ENCODE data around the gene NHS.

Gene NHS

DNA sequence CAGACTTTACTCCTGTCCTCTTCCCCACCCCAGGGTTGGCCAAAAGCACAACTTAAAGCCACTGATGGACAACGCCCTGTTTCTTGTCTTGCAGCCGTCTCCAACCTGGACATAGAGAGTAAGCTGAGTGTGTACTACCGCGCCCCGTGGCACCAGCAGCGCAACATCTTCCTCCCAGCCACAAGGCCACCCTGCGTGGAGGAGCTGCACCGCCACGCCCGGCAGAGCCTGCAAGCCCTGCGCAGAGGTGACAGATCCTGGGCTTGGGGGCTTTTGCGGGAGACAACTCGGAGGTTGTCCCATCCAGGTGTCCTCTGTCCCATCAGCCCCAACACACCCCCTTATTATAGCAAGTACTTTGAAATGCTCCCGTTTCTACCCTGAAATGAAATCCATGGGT is 312.6 kb downstream of the NHS start:
- TF ChIP-seq, protein P1, sequence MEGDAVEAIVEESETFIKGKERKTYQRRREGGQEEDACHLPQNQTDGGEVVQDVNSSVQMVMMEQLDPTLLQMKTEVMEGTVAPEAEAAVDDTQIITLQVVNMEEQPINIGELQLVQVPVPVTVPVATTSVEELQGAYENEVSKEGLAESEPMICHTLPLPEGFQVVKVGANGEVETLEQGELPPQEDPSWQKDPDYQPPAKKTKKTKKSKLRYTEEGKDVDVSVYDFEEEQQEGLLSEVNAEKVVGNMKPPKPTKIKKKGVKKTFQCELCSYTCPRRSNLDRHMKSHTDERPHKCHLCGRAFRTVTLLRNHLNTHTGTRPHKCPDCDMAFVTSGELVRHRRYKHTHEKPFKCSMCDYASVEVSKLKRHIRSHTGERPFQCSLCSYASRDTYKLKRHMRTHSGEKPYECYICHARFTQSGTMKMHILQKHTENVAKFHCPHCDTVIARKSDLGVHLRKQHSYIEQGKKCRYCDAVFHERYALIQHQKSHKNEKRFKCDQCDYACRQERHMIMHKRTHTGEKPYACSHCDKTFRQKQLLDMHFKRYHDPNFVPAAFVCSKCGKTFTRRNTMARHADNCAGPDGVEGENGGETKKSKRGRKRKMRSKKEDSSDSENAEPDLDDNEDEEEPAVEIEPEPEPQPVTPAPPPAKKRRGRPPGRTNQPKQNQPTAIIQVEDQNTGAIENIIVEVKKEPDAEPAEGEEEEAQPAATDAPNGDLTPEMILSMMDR (IDR thresholded peaks at IDR 0.05), result no peak
- no peak for TF ChIP-seq ZFX (IDR thresholded peaks at IDR 0.05; ENCODE audit: borderline replicate concordance)
- no peak overlapping the region for H3K27ac ChIP-seq

DNA sequence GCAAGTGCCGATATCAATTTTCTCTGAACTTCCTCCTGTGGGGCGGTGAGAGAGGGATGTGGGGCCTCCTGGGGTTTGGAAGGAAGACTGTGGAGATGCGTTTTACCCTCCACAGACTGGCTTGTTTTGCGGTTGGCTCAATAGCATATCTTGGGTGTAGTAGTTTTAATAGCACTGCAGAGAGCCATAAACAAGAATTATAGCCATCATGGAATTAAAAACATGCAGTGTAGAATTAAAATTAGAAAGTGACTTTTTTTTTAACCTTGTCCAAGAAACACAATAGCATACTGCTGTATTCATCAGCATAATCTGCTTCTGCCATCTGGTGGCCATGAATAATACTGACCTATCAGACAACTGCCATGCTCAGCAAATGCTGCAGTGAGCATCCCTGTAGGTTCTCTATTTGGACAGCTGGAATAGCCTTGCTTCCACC is 315.0 kb downstream of the NHS start:
- H3K27ac ChIP-seq, result no peak overlapping the region
- no peak for TF ChIP-seq ZFX (IDR thresholded peaks at IDR 0.05; ENCODE audit: borderline replicate concordance)
- TF ChIP-seq, protein P1 (IDR thresholded peaks at IDR 0.05), result peak; percentile 68

- TF ChIP-seq ZFX (IDR thresholded peaks at IDR 0.05; ENCODE audit: borderline replicate concordance), result no peak
- TF ChIP-seq, protein P1 (IDR thresholded peaks at IDR 0.05), result no peak
- H3K27ac ChIP-seq, result no peak overlapping the region
These were observed 317.8 kb downstream of the NHS start for GRCh38 chrX:17692709-17693346.

DNA sequence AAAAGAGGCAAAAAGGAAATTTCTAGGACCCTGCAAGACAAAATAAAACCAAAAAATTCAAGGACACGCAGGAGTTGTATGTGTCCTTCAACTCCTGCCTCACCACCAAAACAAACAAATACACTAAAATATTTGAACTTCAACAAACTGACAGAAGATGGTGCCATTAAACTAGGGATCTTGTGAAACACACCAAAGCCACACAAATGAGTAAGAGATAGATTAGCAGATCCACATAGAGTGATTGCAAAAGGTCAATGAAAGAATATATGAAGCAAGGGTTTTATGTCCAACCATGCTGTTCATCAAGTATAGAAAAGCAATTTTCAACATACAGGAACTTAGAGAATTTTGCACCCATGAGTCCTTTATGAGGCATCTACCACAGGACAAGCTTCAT is 322.2 kb downstream of the NHS start:
- H3K27ac ChIP-seq, result no peak overlapping the region
- TF ChIP-seq, protein P1 (IDR thresholded peaks at IDR 0.05), result 0 out of 2 replicates have a peak, but pooled peaks have one; percentile 5
- no peak for TF ChIP-seq ZFX (IDR thresholded peaks at IDR 0.05; ENCODE audit: borderline replicate concordance)

DNA sequence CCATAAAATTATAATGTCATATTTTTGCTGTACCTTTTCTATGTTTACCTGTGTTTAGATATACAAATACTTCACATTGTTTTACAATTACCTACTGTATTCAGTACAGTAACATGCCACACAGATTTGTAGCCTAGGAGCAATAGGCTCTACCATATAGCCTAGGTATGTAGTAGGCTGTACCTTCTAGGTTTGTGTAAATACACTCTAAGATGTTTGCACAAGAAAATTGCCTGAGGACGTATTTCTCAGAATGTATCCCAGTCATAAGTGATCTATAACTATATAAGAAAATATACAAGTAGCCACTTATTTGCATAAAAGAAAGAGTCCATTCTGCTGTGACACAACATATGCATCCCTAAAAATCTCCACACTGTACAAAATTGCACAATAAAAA is 326.0 kb downstream of the NHS start:
- no peak for TF ChIP-seq ZFX (IDR thresholded peaks at IDR 0.05; ENCODE audit: borderline replicate concordance)
- TF ChIP-seq, protein P1 (IDR thresholded peaks at IDR 0.05), result no peak
- H3K27ac ChIP-seq, result no peak overlapping the region

DNA sequence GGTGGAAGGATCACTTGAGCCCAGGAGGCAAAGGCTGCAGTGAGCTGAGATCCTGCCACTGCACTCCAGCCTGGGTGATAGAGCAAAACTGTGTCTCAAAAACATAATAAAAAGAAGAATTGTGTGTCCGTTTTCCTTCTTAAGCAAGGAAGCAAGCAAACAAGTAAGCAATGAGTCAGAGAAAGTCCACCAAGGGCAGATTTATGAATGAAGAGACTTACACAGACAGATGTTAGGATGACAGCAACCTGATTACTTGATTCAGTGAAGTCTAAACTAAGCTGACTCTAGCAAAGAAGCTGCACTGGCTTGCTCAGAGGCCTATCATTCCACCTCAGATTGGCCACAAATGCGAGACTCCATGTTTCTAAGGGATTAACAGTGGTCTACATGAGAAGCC is 328.2 kb downstream of the NHS start:
- H3K27ac ChIP-seq, result no peak overlapping the region
- TF ChIP-seq, protein P1 (IDR thresholded peaks at IDR 0.05), result no peak

DNA sequence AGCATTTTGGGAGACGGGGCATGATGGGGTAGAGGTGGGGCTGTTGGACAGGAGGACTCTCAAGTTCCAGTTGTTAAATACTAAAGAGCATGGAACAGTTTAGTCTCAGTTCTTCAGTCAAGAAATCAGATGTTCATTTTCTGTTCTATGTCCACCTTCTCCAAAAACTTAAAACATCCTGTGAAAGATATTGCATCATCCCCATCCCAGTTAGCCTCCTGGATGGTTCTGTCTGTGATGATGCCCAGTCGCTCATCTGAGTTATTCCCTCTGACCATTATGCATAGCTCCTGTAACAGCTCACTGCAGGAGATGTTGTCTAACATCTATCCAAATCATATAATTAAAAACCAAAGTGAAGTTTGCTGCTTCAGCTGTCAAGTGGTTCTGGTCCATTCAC is 330.2 kb downstream of the NHS start:
- no peak for TF ChIP-seq ZFX (IDR thresholded peaks at IDR 0.05; ENCODE audit: borderline replicate concordance)
- TF ChIP-seq, protein P1 (IDR thresholded peaks at IDR 0.05), result no peak
- no peak overlapping the region for H3K27ac ChIP-seq
